Epithelial cell of esophagus (primary cell): ENCODE data around the gene RFESD.

Source experiments
- DNase-seq: peaks from one replicate; pipeline ENCODE4 v3.0.0; 2010; ENCODE audit warnings: low read depth
- H3K4me3 ChIP-seq: 2 replicates; pipeline ENCODE4 v1.5.1; 2011; ENCODE audit warnings: mild to moderate bottlenecking, low read length, control low read depth
- CTCF ChIP-seq: IDR thresholded peaks from 2 replicates; pipeline ENCODE4 v1.5.1; 2011; ENCODE audit warnings: low read depth, mild to moderate bottlenecking, low read length, control low read depth, inconsistent platforms; ENCODE audit not compliant: insufficient read depth; ENCODE audit errors: missing control alignments

RFESD gene

DNA sequence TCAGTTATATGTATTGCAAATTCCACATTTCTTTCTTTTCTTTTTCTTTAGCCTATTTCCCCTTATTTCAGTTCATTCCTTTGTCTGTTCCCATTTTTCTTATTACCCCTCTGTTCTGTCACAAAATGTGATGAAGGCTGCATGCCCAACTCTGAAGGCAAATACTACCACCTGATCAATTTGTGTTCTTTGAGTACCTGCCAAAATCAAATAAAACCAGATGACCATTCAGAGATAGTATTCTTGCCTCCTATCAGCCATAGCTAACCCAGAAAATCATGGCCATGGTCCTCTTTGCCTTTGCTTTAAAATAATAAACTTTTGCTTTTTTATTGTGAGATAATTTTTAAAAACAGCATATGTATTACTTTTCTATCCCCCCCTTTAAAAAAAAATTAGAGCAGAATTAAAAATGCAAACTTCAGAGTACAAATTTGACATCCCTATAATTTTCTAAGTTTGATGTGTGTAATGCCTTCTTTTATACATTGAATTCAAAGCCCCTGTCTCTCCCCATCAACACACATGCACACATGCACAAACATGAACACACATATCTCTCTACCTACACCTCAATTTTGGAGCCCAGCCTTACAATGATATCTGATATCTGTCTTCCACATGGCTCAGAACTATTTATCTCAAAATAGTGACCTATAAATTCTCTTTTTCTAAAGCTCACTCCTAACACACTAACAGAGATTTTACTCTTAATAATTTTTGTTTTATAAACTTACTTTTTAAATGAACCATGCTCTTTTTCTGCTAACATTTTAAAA lies 3.5 kb downstream of the RFESD start:
- H3K4me3 ChIP-seq: no peak overlapping the region
- TF ChIP-seq CTCF: no peak
- no peak for DNase-seq

DNA sequence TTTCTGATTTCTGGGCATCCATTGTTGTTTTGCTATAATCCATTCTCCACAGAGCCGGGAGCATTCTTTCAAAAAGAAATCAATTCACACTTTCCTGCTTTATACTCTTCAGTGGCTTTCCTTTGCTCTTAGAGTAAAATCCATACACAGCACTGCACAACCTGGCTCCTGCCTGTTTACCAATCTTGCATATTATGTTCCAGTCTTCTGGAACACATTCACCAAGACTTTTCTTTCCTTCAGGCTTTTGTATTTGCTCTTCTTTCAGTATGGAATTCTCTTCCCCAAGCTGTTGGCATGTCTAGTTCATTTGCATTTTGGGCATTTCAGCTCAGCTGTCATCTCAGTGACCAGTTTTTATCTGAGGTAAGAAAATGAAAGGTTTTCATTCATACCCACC lies 6.3 kb downstream of the RFESD start:
- H3K4me3 ChIP-seq: no peak overlapping the region
- no peak for TF ChIP-seq CTCF
- DNase-seq: no peak

GRCh38 chr5:95654196-95654595 lies 7.6 kb downstream of the RFESD start:
- TF ChIP-seq CTCF: no peak
- no peak overlapping the region for H3K4me3 ChIP-seq
- no peak for DNase-seq

DNA sequence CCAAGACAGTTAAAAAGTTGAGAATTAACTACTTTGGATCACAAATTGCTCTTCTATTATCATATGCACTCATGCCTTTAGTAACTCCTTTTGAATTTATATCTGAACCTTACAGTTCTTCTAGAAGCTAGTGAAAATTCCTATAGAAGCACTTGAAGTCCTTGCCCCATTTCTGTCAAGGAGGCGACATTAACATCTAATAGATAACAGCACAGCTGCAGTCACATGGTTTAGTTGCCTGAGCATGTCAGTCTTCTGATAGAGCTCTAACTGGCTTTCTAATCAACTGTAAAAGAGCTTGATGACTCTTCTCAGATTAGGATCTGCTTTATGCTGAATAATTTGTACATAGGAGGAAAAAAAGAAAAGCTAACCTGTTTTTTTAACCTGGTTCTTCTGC lies 9.0 kb downstream of the RFESD start:
- no peak for DNase-seq
- TF ChIP-seq CTCF: no peak
- H3K4me3 ChIP-seq: no peak overlapping the region

GRCh38 chr5:95660060-95660459 lies 13.5 kb downstream of the RFESD start:
- DNase-seq: no peak
- TF ChIP-seq CTCF: no peak
- no peak overlapping the region for H3K4me3 ChIP-seq

GRCh38 chr5:95662946-95663345 lies 16.4 kb downstream of the RFESD start:
- H3K4me3 ChIP-seq: no peak overlapping the region
- DNase-seq: no peak
- TF ChIP-seq CTCF: no peak

GRCh38 chr5:95664204-95664786 lies 17.7 kb downstream of the RFESD start:
- peak; percentile 35 for DNase-seq
- peak; percentile 75 for TF ChIP-seq CTCF
- H3K4me3 ChIP-seq: no peak overlapping the region
